H54 (cell line): Measurements from ENCODE around the gene PLPP4.

ENCODE experiments used
- DNase-seq: peaks from one replicate; pipeline ENCODE4 v3.0.0; 2011; ENCODE audit warnings: low spot score, mixed read lengths; ENCODE audit not compliant: insufficient read length
- FAIRE-seq: peaks from 3 replicates; lab custom pipeline; 2011; peaks lifted over from hg19 to GRCh38; lab: Jason Lieb, UNC
- POLR2A ChIP-seq: IDR thresholded peaks from 2 replicates; pipeline ENCODE4 v1.6.1; 2011; ENCODE audit warnings: low read depth, mild to moderate bottlenecking, low read length

Gene PLPP4

GRCh38 chr10:120456626-120457430 is at the start of gene PLPP4:
Gene PLPP4 (plus strand): TSS chr10:120457227. CDS start chr10:120457306, 79 bp downstream.
- FAIRE-seq: no peak

GRCh38 chr10:120409816-120410215 is 47.2 kb upstream of the PLPP4 start:
- no peak for TF ChIP-seq POLR2A
- no peak for FAIRE-seq
- no peak for DNase-seq

More at GRCh38 chr10:120456626-120457430, at the start of gene PLPP4:
- no peak for DNase-seq
- peak; percentile 18; the same call in 1 of the 2 replicates for TF ChIP-seq POLR2A

GRCh38 chr10:120414946-120415345 is 42.1 kb upstream of the PLPP4 start:
- FAIRE-seq (no peak), DNase-seq (no peak)
- no peak for TF ChIP-seq POLR2A

- TF ChIP-seq POLR2A: no peak
- FAIRE-seq (no peak), DNase-seq (peak; percentile 24)
Observed at GRCh38 chr10:120415709-120416330, 41.2 kb upstream of the PLPP4 start.

GRCh38 chr10:120420421-120420820 is 36.6 kb upstream of the PLPP4 start:
- FAIRE-seq (no peak), DNase-seq (no peak)
- no peak for TF ChIP-seq POLR2A

GRCh38 chr10:120421250-120421649 is 35.8 kb upstream of the PLPP4 start:
- FAIRE-seq (no peak), DNase-seq (no peak)
- no peak for TF ChIP-seq POLR2A

GRCh38 chr10:120422457-120422856 is 34.6 kb upstream of the PLPP4 start:
- no peak for FAIRE-seq
- no peak for DNase-seq
- no peak for TF ChIP-seq POLR2A

- no peak for TF ChIP-seq POLR2A
- DNase-seq (peak; percentile 41), FAIRE-seq (no peak)
Observed at GRCh38 chr10:120423431-120424197, 33.4 kb upstream of the PLPP4 start.

GRCh38 chr10:120424198-120424464 is 32.9 kb upstream of the PLPP4 start:
- no peak for DNase-seq
- no peak for TF ChIP-seq POLR2A
- no peak for FAIRE-seq

GRCh38 chr10:120426306-120426705 is 30.7 kb upstream of the PLPP4 start:
- no peak for TF ChIP-seq POLR2A
- FAIRE-seq: no peak

GRCh38 chr10:120428754-120429153 is 28.3 kb upstream of the PLPP4 start:
- FAIRE-seq: no peak
- no peak for DNase-seq
- no peak for TF ChIP-seq POLR2A

More at GRCh38 chr10:120426306-120426705, 30.7 kb upstream of the PLPP4 start:
- DNase-seq: no peak

GRCh38 chr10:120429395-120429794 is 27.6 kb upstream of the PLPP4 start:
- TF ChIP-seq POLR2A: no peak
- FAIRE-seq (no peak), DNase-seq (no peak)

- FAIRE-seq (no peak), DNase-seq (no peak)
- TF ChIP-seq POLR2A: no peak
Observed at GRCh38 chr10:120431251-120431651, 25.8 kb upstream of the PLPP4 start.

- FAIRE-seq (no peak), DNase-seq (no peak)
- no peak for TF ChIP-seq POLR2A
Observed at GRCh38 chr10:120432209-120432608, 24.8 kb upstream of the PLPP4 start.
